K562 (cell line): ENCODE results near the gene RAP1GAP2. TPM values are rescaled to one million over a fixed set of nuclear protein-coding genes. Genes with fewer than 3 reads are reported as not detected.

Experiments used
- CREBBP ChIP-seq: IDR thresholded peaks from one replicate; pipeline ENCODE4 v1.6.1; 2012; ENCODE audit warnings: low read depth, mild to moderate bottlenecking, control low read depth, inconsistent platforms, low read length
- DMBX1 ChIP-seq: fragments of 250-450 bp; sonication (Bioruptor Pico); IDR thresholded peaks from 2 replicates; pipeline ENCODE4 v1.8.0; 2022; ENCODE audit warnings: inconsistent platforms, mild to moderate bottlenecking, moderate library complexity, borderline replicate concordance
- EP400 ChIP-seq: fragments of 450-650 bp; IDR thresholded peaks from 2 replicates; pipeline ENCODE4 v1.6.1; 2017; ENCODE audit warnings: antibody characterized with exemption, mild to moderate bottlenecking, moderate library complexity
- HDAC1 ChIP-seq, 2 experiments: fragments of 450-650 bp; IDR thresholded peaks; 2 replicates each; pipeline ENCODE4 v1.6.1; 2016 to 2017; ENCODE audit warnings: inconsistent platforms in 1 of 2, mild to moderate bottlenecking in 1 of 2, moderate library complexity in 1 of 2
- HNRNPL ChIP-seq: fragments of 200-400 bp; formaldehyde crosslinking; IDR thresholded peaks from 2 replicates; pipeline ENCODE4 v1.6.1; 2017; ENCODE audit warnings: low read depth, mild to moderate bottlenecking, low read length
- HNRNPLL ChIP-seq: fragments of 200-400 bp; formaldehyde crosslinking; IDR thresholded peaks from 2 replicates; pipeline ENCODE4 v1.6.1; 2017; ENCODE audit warnings: low read length, low read depth, mild to moderate bottlenecking; ENCODE audit not compliant: poor library complexity, severe bottlenecking
- KAT8 ChIP-seq: fragments of 450-650 bp; IDR thresholded peaks from 2 replicates; pipeline ENCODE4 v1.6.1; 2016; ENCODE audit warnings: low read depth, mild to moderate bottlenecking
- LEF1 ChIP-seq: fragments of 450-650 bp; IDR thresholded peaks from 2 replicates; pipeline ENCODE4 v1.6.1; 2016; ENCODE audit warnings: mild to moderate bottlenecking
- NR2C1 ChIP-seq, 2 experiments: fragments of 450-650 bp; IDR thresholded peaks; 2 replicates each; pipeline ENCODE4 v1.6.1; 2017; ENCODE audit warnings: mild to moderate bottlenecking in 2 of 2, antibody characterized with exemption in 1 of 2, inconsistent platforms in 1 of 2, missing compliant biosample characterization in 1 of 2, missing genetic modification characterization in 1 of 2
- PATZ1 ChIP-seq: fragments of 250-450 bp; sonication (Bioruptor Pico); IDR thresholded peaks from 2 replicates; pipeline ENCODE4 v1.5.0; 2020; ENCODE audit warnings: mild to moderate bottlenecking, borderline replicate concordance
- RAD51 ChIP-seq: fragments of 450-650 bp; IDR thresholded peaks from 2 replicates; pipeline ENCODE4 v1.7.1; 2016; ENCODE audit warnings: low read depth, mild to moderate bottlenecking, borderline replicate concordance
- RBM15 ChIP-seq: fragments of 200-400 bp; formaldehyde crosslinking; IDR thresholded peaks from 2 replicates; pipeline ENCODE4 v1.6.1; 2018; ENCODE audit warnings: mild to moderate bottlenecking, low read length, moderate library complexity; ENCODE audit not compliant: insufficient read depth
- RBM17 ChIP-seq: fragments of 200-400 bp; formaldehyde crosslinking; IDR thresholded peaks from 2 replicates; pipeline ENCODE4 v1.6.1; 2017; ENCODE audit warnings: low read depth, mild to moderate bottlenecking, low read length, borderline replicate concordance
- SAP30 ChIP-seq: fragments of 200-600 bp; sonication (generic); IDR thresholded peaks from 2 replicates; pipeline ENCODE4 v1.6.1; 2012; ENCODE audit warnings: borderline replicate concordance, low read depth, mild to moderate bottlenecking, moderate library complexity, low read length, control low read depth, inconsistent platforms; ENCODE audit not compliant: insufficient read depth, poor library complexity, severe bottlenecking
- SMAD1 ChIP-seq: fragments of 150-350 bp; IDR thresholded peaks from 2 replicates; pipeline ENCODE4 v1.6.1; 2014; ENCODE audit warnings: low read length, low read depth; ENCODE audit not compliant: partially characterized antibody
- TAF1 ChIP-seq: IDR thresholded peaks from 2 replicates; pipeline ENCODE4 v1.6.1; 2011; ENCODE audit warnings: mild to moderate bottlenecking, low read length, moderate library complexity; ENCODE audit not compliant: insufficient read depth, control insufficient read depth, severe bottlenecking; ENCODE audit errors: extremely low read depth
- TFAP4 ChIP-seq: sonication (generic); formaldehyde crosslinking; IDR thresholded peaks from 2 replicates; pipeline ENCODE4 v1.8.0; 2022; ENCODE audit warnings: missing genetic modification reagents, mild to moderate bottlenecking, moderate library complexity, borderline replicate concordance
- ZBTB2 ChIP-seq: fragments of 450-650 bp; IDR thresholded peaks from 2 replicates; pipeline ENCODE4 v1.6.1; 2016; ENCODE audit warnings: antibody characterized with exemption
- ZNF347 ChIP-seq: fragments of 450-650 bp; formaldehyde crosslinking; IDR thresholded peaks from 2 replicates; pipeline ENCODE4 v1.4.0; 2020; ENCODE audit warnings: low read depth, mild to moderate bottlenecking, moderate library complexity
- ZNF707 ChIP-seq: fragments of 250-450 bp; sonication (Bioruptor Pico); conservative IDR thresholded peaks from 2 replicates; pipeline ENCODE4 v1.8.0; 2022; ENCODE audit warnings: inconsistent platforms, mild to moderate bottlenecking, moderate library complexity
- ZNF778 ChIP-seq: fragments of 450-650 bp; formaldehyde crosslinking; IDR thresholded peaks from 2 replicates; pipeline ENCODE4 v1.4.0; 2020; ENCODE audit warnings: mild to moderate bottlenecking, moderate library complexity
- polyA plus RNA-seq, 8 experiments: library from polyadenylated mRNA; depleted of rRNA in 4 of 8; stranded (reverse) in 5 of 8; unstranded in 3 of 8; fragments of >200 nt; fragmentation: Nextera tagmentation in 2 of 8; fragmentation: Illumina TruSeq in 1 of 8; extraction: Ambion mirVana in 2 of 8; extraction: Trizol in 1 of 8; gene quantifications; 2 replicates each; pipeline versions ENCODE4 v1.2.1 to v1.2.3, GENCODE V29; 2011 to 2014; ENCODE audit warnings: inconsistent platforms in 1 of 8, missing spikeins in 1 of 8
- total RNA-seq, 7 experiments: library from RNA; depleted of rRNA in 6 of 7; stranded (reverse); fragments of >200 nt in 6 of 7; fragmentation: Illumina TruSeq in 2 of 7; extraction: Trizol in 2 of 7; gene quantifications; 2 replicates each; pipeline versions ENCODE4 v1.2.1 to v1.2.3, GENCODE V29; 2011 to 2021; ENCODE audit warnings: low replicate concordance in 1 of 7
- TF ChIP-seq, protein P1 (sequence below): fragments of 250-450 bp; sonication (Bioruptor Pico); IDR thresholded peaks from 2 replicates; pipeline ENCODE4 v1.8.0; 2021; ENCODE audit warnings: mild to moderate bottlenecking, moderate library complexity

RAP1GAP2 gene
- total and polyA plus RNA-seq, 9 of the 15 experiments (the other 6 are each of a cell fraction or from before 2014, with no cell fraction given): 0.01 to 1.3 (median 0.42) TPM; not detected in 1

DNA sequence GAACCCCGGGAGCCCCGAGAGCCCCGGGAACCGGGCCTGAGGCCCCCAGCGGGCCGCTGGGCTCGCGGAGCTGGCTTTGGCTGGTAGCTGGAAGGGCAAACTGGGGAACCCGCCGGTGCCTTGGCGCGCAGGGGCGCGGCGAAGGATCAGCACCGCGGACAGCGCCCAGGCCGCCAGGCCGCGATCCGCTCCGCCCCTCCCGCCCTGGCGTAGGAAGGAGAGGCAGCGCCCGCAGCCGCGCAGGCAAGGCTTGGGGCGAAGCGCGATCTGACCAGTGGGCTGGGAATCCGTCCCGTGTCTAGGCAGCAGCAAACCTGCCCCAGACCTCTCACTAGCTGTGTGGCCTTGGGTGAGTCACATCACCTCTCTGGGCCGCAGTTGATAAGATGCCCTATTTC lies 46.5 kb upstream of the RAP1GAP2 start (continued):
- TF ChIP-seq PATZ1 (CRISPR knock-in tag) (no peak), HDAC1 (IDR thresholded peaks at IDR 0.05) (0 out of 4 replicates have a peak, but pooled peaks of 1 of the 2 experiments have one; percentile 36), NR2C1 (IDR thresholded peaks at IDR 0.05) (no peak), NR2C1 (tag; IDR thresholded peaks at IDR 0.05) (no peak), DMBX1 (peak; percentile 42; the same call in 1 of the 2 replicates), ZBTB2 (no peak), HNRNPLL (peak; percentile 35), ZNF707 (no peak), SMAD1 (no peak), HNRNPL (peak; percentile 74; the same call in 1 of the 2 replicates), RBM17 (no peak), RAD51 (no peak), TAF1 (no peak), ZNF347 (CRISPR knock-in tag) (no peak), EP400 (no peak), LEF1 (no peak), SAP30 (no peak), KAT8 (no peak), ZNF778 (CRISPR knock-in tag) (no peak), RBM15 (no peak), CREBBP (no peak), TFAP4 (CRISPR knock-in tag) (peak; percentile 91)
- TF ChIP-seq, protein P1, sequence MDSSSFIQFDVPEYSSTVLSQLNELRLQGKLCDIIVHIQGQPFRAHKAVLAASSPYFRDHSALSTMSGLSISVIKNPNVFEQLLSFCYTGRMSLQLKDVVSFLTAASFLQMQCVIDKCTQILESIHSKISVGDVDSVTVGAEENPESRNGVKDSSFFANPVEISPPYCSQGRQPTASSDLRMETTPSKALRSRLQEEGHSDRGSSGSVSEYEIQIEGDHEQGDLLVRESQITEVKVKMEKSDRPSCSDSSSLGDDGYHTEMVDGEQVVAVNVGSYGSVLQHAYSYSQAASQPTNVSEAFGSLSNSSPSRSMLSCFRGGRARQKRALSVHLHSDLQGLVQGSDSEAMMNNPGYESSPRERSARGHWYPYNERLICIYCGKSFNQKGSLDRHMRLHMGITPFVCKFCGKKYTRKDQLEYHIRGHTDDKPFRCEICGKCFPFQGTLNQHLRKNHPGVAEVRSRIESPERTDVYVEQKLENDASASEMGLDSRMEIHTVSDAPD (CRISPR knock-in tag): no peak
